Skeletal muscle cell (primary cell): ENCODE results near the gene NF1.
"Not testable (repeated sequence)": the region's sequence is repeated elsewhere in the genome, so short reads cannot be mapped to it uniquely, and the experiment has no call there.

Experiments
- DNase-seq: peaks from one replicate; pipeline ENCODE4 v3.0.0-alpha.2; 2010; ENCODE audit warnings: low read depth
- H3K4me3 ChIP-seq: 2 replicates; pipeline ENCODE4 v1.5.1; 2011; ENCODE audit warnings: low read depth, mild to moderate bottlenecking, control low read depth, low read length, moderate library complexity

The NF1 gene

GRCh38 chr17:31078290-31078689 lies 16.5 kb upstream of the NF1 start:
- H3K4me3 ChIP-seq, result no peak overlapping the region
- DNase-seq, result no peak

GRCh38 chr17:31079731-31080130 lies 15.0 kb upstream of the NF1 start:
- H3K4me3 ChIP-seq, result no peak overlapping the region
- no peak for DNase-seq

DNA sequence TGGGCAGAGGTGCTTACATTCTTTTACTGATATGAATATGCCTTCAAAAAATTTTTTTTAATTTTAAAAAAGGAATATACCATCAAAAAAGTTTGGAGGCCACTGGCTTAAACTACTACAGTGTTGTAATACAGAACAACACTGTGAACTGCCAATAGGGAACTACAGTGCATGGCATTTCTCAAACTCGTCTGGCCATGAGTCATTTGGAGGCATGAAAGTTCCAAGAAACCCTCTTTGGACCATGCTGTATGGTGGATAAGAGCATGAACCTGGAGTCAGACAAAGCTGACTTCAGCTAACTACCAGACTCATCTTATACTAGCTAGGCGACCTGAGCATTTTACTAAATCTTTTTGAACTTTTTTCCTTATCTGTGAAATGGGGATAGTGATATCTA lies 9.2 kb upstream of the NF1 start:
- no peak overlapping the region for H3K4me3 ChIP-seq
- peak; percentile 53 for DNase-seq

- no peak overlapping the region for H3K4me3 ChIP-seq
- DNase-seq, result no peak
Observed at GRCh38 chr17:31089471-31089870, 5.3 kb upstream of the NF1 start.

DNA sequence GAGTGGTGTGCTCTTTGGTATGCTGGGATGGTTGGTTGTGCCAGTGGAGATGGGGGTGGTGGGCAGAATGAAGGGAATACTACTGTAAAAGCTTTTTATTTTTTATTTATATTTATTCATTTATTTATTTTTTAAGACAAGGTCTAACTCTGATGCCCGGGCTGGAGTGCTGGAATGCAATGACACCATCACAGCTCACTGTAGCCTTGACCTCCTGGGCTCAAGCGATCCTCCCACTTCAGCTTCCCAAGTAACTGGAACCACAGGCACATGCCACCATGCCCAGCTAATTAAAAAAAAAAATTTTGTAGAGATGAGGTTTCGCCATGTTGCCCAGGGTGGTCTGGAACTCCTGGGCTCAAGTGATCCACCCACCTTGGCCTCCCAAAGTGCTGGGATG lies 4.1 kb upstream of the NF1 start:
- DNase-seq, H3K4me3 ChIP-seq: not testable (repeated sequence)

DNA sequence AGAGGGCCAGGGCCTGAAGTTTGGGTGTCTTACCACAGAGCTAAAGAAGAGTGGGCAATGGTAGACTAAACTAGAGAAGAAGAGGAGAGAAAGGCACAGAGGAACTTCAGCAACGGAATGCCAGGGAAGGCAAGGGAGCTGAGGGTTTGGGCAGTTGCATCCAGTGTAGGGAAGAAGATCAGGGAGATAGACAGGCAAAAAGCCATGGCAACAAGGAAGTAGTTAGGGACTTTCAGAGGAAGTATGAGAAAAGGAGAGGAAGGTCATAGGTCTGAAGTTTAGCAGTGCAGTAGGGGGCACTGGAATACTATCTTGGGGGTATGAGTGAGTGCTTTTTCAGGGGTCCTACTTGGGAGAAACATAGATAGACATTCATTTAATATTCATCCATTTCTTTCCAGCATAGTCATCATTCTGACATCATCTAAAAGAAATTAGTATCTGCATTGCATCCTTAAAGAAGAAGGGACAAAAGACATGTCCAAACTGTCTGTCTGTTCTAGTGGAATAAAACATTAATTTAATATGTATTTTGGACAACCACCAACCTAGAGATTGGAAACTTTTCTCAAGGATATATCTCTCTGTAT lies 2.2 kb upstream of the NF1 start:
- no peak overlapping the region for H3K4me3 ChIP-seq
- no peak for DNase-seq

GRCh38 chr17:31093866-31094599 lies 744 bp upstream of the NF1 start:
- peak overlapping the region; percentile 94 for H3K4me3 ChIP-seq
- no peak for DNase-seq

DNA sequence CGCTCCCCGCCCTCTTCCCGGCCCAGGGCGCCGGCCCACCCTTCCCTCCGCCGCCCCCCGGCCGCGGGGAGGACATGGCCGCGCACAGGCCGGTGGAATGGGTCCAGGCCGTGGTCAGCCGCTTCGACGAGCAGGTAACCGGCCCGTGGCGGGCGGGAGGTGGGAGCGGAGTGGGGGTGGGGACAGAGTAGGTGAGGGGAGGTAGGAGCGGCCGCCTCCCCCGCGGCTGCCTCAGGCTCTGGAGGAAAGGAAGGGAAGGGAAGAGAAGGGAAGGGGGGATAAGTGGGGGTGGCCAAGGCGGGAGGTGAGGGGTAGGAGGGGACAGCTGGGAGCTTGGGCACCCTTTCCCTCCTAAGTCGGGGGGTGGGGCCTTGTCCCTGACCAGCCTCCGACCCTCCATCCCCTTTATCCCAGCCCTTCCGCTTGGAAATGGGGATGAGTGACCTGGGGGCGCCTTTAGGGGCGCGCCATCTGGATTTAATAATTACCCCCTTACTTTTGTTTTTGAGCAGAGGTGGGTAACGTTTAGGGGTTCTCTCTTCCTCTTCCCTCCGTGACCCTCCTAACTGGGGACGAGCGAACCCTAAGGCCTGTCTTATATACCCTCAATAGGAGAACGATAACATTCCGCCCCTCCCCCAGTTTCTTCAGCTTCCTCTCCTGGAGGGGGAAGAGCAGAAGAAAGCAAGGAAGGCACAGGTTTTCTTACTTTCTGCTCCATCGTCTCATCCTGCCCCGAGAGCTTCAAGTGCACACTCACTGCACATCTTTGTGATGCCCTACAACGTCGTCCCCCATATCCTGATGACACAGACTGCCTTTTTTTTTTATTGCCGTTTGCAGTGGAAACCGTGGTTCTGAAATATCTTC lies 694 bp downstream of the NF1 start:
- DNase-seq, result no peak
- H3K4me3 ChIP-seq, result peak overlapping the region; percentile 94

- no peak for DNase-seq
Observed at GRCh38 chr17:31096106-31096436, 1.3 kb downstream of the NF1 start.

GRCh38 chr17:31099016-31099415 lies 4.2 kb downstream of the NF1 start:
- DNase-seq, result no peak
- H3K4me3 ChIP-seq, result no peak overlapping the region

More at GRCh38 chr17:31096106-31096436, 1.3 kb downstream of the NF1 start:
- peak overlapping the region; percentile 94 for H3K4me3 ChIP-seq

- no peak for DNase-seq
- no peak overlapping the region for H3K4me3 ChIP-seq
Observed at GRCh38 chr17:31100840-31101459, 6.2 kb downstream of the NF1 start.

GRCh38 chr17:31101943-31102342 lies 7.2 kb downstream of the NF1 start:
- no peak overlapping the region for H3K4me3 ChIP-seq
- no peak for DNase-seq

DNA sequence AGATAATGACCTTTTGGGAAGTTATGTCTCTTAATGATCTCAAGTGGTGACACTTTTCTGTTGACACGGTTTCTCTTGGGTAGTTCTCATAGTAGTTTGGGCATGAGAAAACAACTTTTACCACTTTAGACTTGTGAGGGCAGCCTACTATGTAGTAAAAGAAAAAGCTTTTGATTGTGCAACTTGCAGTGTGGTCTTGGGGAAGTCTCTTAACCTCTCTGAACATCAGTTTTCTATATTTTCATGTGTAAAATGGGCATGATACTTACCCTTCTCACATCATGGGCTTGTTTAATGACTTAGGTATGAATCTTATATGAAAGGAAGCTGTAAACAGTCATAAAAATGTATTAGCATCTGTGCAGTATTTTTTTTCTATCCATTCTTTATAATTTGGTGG lies 11.2 kb downstream of the NF1 start:
- no peak for DNase-seq
- no peak overlapping the region for H3K4me3 ChIP-seq

DNA sequence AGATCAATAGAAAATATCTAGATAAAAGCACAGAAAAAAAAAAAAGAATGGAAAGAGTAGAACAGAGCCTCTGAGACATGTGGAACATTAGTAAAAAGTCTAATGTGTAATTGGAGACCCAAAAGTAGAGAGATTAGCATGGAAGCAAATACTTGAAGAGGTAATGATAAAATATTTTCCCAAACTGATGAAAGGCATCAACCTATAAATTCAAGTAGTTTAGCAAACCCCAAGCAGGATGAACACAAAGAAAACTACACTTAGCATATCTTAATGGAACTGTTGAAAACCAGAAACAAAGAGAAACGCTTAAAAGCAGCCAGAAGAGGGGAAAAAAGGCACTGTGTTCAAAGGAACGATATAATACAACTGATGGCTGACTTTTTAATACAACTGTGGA lies 16.4 kb downstream of the NF1 start:
- no peak overlapping the region for H3K4me3 ChIP-seq
- no peak for DNase-seq

DNA sequence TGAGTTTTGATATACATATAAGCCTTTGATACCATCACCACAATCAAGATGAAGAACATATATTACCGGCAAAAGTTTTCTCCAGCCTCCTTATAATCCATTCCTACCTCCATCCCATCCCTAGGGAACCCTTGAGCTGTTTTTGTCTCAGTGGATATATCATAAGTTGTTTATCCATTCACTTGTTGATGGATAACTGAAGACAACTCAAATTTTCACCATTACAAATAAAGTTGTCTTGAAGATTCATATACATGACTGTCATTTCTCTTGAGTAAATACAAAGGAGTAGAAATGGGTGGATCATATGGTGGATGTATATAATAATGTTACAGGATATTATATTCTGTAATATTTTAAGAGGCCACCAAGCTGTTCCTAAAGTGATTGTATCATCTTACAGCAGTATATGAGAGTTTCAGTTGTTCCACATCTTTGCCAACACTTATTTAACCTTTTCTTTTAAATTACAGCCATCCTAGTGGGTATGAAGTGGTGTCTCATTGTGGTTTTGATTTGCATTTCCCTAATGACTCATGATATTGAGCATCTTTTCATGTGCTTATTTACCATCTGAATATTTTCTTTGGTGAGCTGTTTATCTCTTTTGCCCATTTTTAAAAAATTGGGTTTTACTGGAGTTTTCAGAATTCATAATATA lies 17.4 kb downstream of the NF1 start:
- no peak overlapping the region for H3K4me3 ChIP-seq
- DNase-seq, result no peak

DNA sequence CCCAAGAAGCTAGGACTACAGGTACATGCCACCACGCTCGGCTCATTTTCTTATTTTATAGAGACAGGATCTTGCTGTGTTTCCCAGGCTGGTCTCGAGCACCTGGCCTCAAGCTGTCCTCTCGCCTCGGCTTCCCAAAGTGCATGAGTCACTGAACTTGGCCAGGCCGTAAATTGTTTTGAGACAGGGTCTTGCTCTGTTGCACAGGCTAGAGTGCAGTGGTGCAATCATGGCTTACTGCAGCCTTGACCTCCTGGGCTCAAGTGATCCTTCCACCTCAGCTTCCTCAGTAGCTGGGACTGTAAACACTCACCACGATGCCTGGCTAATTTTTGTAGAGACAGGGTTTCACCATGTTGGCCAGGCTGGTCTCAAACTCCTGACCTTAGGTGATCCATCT lies 18.6 kb downstream of the NF1 start:
- not testable (repeated sequence) for H3K4me3 ChIP-seq
- peak; percentile 25 for DNase-seq

DNA sequence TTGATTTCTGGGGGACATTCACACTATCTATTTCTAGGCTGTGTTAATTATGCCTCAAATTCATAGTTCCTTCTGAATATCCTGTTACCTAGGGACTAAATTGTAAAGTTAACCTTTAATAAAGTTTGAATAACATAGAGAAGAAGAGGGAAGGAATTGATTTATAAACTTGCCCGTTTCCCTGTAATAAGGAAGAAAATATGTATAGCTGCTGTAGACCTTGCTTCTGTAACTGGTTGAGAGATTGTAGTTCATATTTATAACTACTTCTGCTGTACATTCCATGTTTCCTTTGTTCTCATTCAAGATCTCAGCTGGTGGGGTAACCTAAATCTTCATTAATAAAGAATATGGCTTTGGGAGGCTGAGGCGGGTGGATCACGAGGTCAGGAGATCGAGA lies 19.2 kb downstream of the NF1 start:
- DNase-seq, result no peak
- no peak overlapping the region for H3K4me3 ChIP-seq

GRCh38 chr17:31114956-31115555 lies 20.3 kb downstream of the NF1 start:
- no peak overlapping the region for H3K4me3 ChIP-seq
- no peak for DNase-seq

GRCh38 chr17:31116167-31116566 lies 21.4 kb downstream of the NF1 start:
- no peak for DNase-seq
- no peak overlapping the region for H3K4me3 ChIP-seq
